Lower leg skin (tissue), 3 donors: ENCODE data around the gene PLXDC2.

ENCODE experiments used
- POLR2A ChIP-seq, 2 donors: fragments of 450-650 bp; IDR thresholded peaks; one replicate each; pipeline ENCODE4 v1.6.1; 2016 to 2017; ENCODE audit warnings: antibody characterized with exemption in 2 of 2, mild to moderate bottlenecking in 1 of 2, moderate library complexity in 1 of 2
- TF ChIP-seq, protein P1 (sequence below), 3 donors: fragments of 450-650 bp; IDR thresholded peaks; one replicate each; pipeline ENCODE4 v1.5.1; 2016; ENCODE audit warnings: antibody characterized with exemption in 3 of 3, mild to moderate bottlenecking in 3 of 3, moderate library complexity in 2 of 3

- TF ChIP-seq, protein P1, sequence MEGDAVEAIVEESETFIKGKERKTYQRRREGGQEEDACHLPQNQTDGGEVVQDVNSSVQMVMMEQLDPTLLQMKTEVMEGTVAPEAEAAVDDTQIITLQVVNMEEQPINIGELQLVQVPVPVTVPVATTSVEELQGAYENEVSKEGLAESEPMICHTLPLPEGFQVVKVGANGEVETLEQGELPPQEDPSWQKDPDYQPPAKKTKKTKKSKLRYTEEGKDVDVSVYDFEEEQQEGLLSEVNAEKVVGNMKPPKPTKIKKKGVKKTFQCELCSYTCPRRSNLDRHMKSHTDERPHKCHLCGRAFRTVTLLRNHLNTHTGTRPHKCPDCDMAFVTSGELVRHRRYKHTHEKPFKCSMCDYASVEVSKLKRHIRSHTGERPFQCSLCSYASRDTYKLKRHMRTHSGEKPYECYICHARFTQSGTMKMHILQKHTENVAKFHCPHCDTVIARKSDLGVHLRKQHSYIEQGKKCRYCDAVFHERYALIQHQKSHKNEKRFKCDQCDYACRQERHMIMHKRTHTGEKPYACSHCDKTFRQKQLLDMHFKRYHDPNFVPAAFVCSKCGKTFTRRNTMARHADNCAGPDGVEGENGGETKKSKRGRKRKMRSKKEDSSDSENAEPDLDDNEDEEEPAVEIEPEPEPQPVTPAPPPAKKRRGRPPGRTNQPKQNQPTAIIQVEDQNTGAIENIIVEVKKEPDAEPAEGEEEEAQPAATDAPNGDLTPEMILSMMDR (IDR thresholded peaks at IDR 0.05), result no peak
- no peak for TF ChIP-seq POLR2A (IDR thresholded peaks at IDR 0.05)
Observed at GRCh38 chr10:20002657-20003056, 186.4 kb downstream of the PLXDC2 start.
